HepG2 (cell line): Measurements from ENCODE around the gene VPS11. TPM values are rescaled to one million over a fixed set of nuclear protein-coding genes. Genes with fewer than 3 reads are reported as not detected.

ENCODE experiments used
- ARID2 ChIP-seq: sonication (generic); formaldehyde crosslinking; IDR thresholded peaks from 2 replicates; pipeline ENCODE4 v1.8.1; 2022; ENCODE audit warnings: mild to moderate bottlenecking, missing genetic modification reagents, borderline replicate concordance
- BCL6 ChIP-seq: IDR thresholded peaks from 2 replicates; pipeline ENCODE4 v1.6.1; 2016; ENCODE audit warnings: missing genetic modification reagents, missing compliant biosample characterization
- EEA1 ChIP-seq: sonication (generic); formaldehyde crosslinking; IDR thresholded peaks from 2 replicates; pipeline ENCODE4 v1.5.1; 2020; ENCODE audit warnings: mild to moderate bottlenecking, missing genetic modification reagents, borderline replicate concordance
- ERF ChIP-seq: IDR thresholded peaks from 2 replicates; pipeline ENCODE4 v1.6.1; 2018; ENCODE audit warnings: missing biosample characterization, missing genetic modification reagents
- GTF3A ChIP-seq: sonication (generic); formaldehyde crosslinking; conservative IDR thresholded peaks from 2 replicates; pipeline ENCODE4 v1.4.0; 2020; ENCODE audit warnings: mild to moderate bottlenecking, missing genetic modification reagents
- HMG20A ChIP-seq: IDR thresholded peaks from 2 replicates; pipeline ENCODE4 v1.6.1; 2016; ENCODE audit warnings: borderline replicate concordance
- MYC ChIP-seq: sonication (generic); formaldehyde crosslinking; IDR thresholded peaks from 2 replicates; pipeline ENCODE4 v1.9.0; 2021; ENCODE audit warnings: missing genetic modification reagents, borderline replicate concordance
- NFIC ChIP-seq: IDR thresholded peaks from 2 replicates; pipeline ENCODE4 v1.6.1; 2012; ENCODE audit warnings: mild to moderate bottlenecking, low read length, inconsistent platforms
- RBM39 ChIP-seq: fragments of 200-400 bp; formaldehyde crosslinking; IDR thresholded peaks from one replicate; pipeline ENCODE4 v1.6.1; 2018; ENCODE audit warnings: antibody characterized with exemption, mild to moderate bottlenecking, low read depth, low read length; ENCODE audit not compliant: poor library complexity, severe bottlenecking
- SAFB2 ChIP-seq: sonication (generic); formaldehyde crosslinking; IDR thresholded peaks from 2 replicates; pipeline ENCODE4 v1.5.1; 2020; ENCODE audit warnings: missing genetic modification reagents, low read depth, mild to moderate bottlenecking, borderline replicate concordance
- SIX1 ChIP-seq: sonication (generic); formaldehyde crosslinking; IDR thresholded peaks from 2 replicates; pipeline ENCODE4 v1.4.0; 2020; ENCODE audit warnings: missing genetic modification reagents, borderline replicate concordance
- SMAD3 ChIP-seq: sonication (generic); formaldehyde crosslinking; IDR thresholded peaks from 2 replicates; pipeline ENCODE4 v1.4.0; 2020; ENCODE audit warnings: missing genetic modification reagents
- SMC3 ChIP-seq: IDR thresholded peaks from 2 replicates; pipeline ENCODE4 v1.6.1; 2011; ENCODE audit warnings: low read length, improper control_type of control experiment
- SP4 ChIP-seq: sonication (generic); formaldehyde crosslinking; IDR thresholded peaks from 2 replicates; pipeline ENCODE4 v1.8.1; 2023; ENCODE audit warnings: mild to moderate bottlenecking, missing genetic modification reagents
- STAG1 ChIP-seq: sonication (generic); formaldehyde crosslinking; IDR thresholded peaks from 2 replicates; pipeline ENCODE4 v1.4.0; 2020; ENCODE audit warnings: missing genetic modification reagents
- XRCC5 ChIP-seq: fragments of 200-400 bp; formaldehyde crosslinking; optimal IDR thresholded peaks from 2 replicates; pipeline ENCODE3; 2017; ENCODE audit warnings: mild to moderate bottlenecking, low read length
- ZMAT3 ChIP-seq: sonication (generic); formaldehyde crosslinking; conservative IDR thresholded peaks from 2 replicates; pipeline ENCODE4 v1.7.0; 2021; ENCODE audit warnings: missing genetic modification reagents
- ZMYM4 ChIP-seq: sonication (generic); formaldehyde crosslinking; IDR thresholded peaks from 2 replicates; pipeline ENCODE4 v1.8.1; 2023; ENCODE audit warnings: mild to moderate bottlenecking, missing genetic modification reagents
- ZNF501 ChIP-seq: sonication (generic); formaldehyde crosslinking; IDR thresholded peaks from 2 replicates; pipeline ENCODE4 v1.5.1; 2020; ENCODE audit warnings: mild to moderate bottlenecking, moderate library complexity, missing genetic modification reagents
- ZNF570 ChIP-seq: sonication (generic); formaldehyde crosslinking; IDR thresholded peaks from 2 replicates; pipeline ENCODE4 v1.4.0; 2020; ENCODE audit warnings: mild to moderate bottlenecking, missing genetic modification reagents, borderline replicate concordance
- ZNF589 ChIP-seq: sonication (generic); formaldehyde crosslinking; conservative IDR thresholded peaks from 2 replicates; pipeline ENCODE4 v1.8.0; 2022; ENCODE audit warnings: mild to moderate bottlenecking, moderate library complexity, missing genetic modification reagents
- ZNF629 ChIP-seq: sonication (generic); formaldehyde crosslinking; conservative IDR thresholded peaks from 2 replicates; pipeline ENCODE4 v1.5.0; 2020; ENCODE audit warnings: missing genetic modification reagents
- ZNF781 ChIP-seq: sonication (generic); formaldehyde crosslinking; IDR thresholded peaks from 2 replicates; pipeline ENCODE4 v1.5.1; 2020; ENCODE audit warnings: borderline replicate concordance, mild to moderate bottlenecking, missing genetic modification reagents; ENCODE audit errors: not compliant biosample characterization
- ZNF883 ChIP-seq: sonication (generic); formaldehyde crosslinking; IDR thresholded peaks from 2 replicates; pipeline ENCODE4 v1.5.1; 2020; ENCODE audit warnings: mild to moderate bottlenecking, missing genetic modification reagents; ENCODE audit errors: not compliant biosample characterization
- polyA plus RNA-seq, 8 experiments: library from polyadenylated mRNA; depleted of rRNA in 3 of 8; stranded (reverse) in 7 of 8; unstranded in 1 of 8; fragments of >200 nt; fragmentation: Illumina TruSeq in 4 of 8; extraction: Trizol in 4 of 8; gene quantifications; 2 replicates each; pipeline versions ENCODE4 v1.2.1 to v1.2.3, GENCODE V29; 2011 to 2016; ENCODE audit warnings: low read depth in 4 of 8, missing spikeins in 1 of 8, mixed read lengths in 1 of 8; ENCODE audit not compliant: insufficient read depth in 1 of 8
- total RNA-seq, 5 experiments: library from RNA; depleted of rRNA; stranded (reverse); fragments of >200 nt; fragmentation: Illumina TruSeq; extraction: Trizol; gene quantifications; 2 replicates each; pipeline ENCODE4 v1.2.3, GENCODE V29; 2016; ENCODE audit warnings: low read depth in 1 of 5
- TF ChIP-seq, protein P1 (sequence below): sonication (generic); formaldehyde crosslinking; IDR thresholded peaks from 2 replicates; pipeline ENCODE4 v1.8.0; 2022; ENCODE audit warnings: mild to moderate bottlenecking, missing genetic modification reagents, moderate library complexity
- TF ChIP-seq, protein P2 (sequence below): IDR thresholded peaks from 2 replicates; pipeline ENCODE4 v1.6.1; 2018; ENCODE audit warnings: missing genetic modification reagents
- TF ChIP-seq, protein P3 (sequence below): sonication (generic); formaldehyde crosslinking; IDR thresholded peaks from 2 replicates; pipeline ENCODE4 v1.8.1; 2022; ENCODE audit warnings: mild to moderate bottlenecking, missing genetic modification reagents
- TF ChIP-seq, protein P4 (sequence below): sonication (generic); formaldehyde crosslinking; IDR thresholded peaks from 2 replicates; pipeline ENCODE4 v1.5.0; 2020; ENCODE audit warnings: mild to moderate bottlenecking, missing genetic modification reagents, moderate library complexity

VPS11 gene
- total and polyA plus RNA-seq, 2 of the 13 experiments (the other 11 are each of a cell fraction or from before 2014, with no cell fraction given), result 13.7 to 21.6 TPM

DNA sequence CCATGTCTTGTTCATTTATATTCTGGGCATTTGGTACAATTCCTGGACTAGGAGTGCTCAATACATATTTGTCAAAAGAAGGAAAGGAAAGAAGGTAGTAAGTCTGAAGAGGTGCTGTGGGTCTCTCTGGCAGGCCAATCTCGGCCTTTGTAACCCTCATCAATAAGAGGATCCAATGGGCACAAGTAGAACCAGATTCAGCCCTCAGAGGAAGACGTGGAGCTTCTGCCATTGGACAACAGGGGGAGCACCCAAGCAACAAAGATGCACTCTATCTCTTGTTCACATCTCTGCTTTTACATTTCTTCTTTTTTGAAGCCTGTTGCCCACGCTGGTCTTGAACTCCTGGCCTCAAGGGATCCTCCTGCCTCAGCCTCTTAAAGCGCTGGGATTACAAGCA lies 2.2 kb upstream of the VPS11 start (continued):
- 0 out of 2 replicates have a peak, but pooled peaks have one; percentile 26 for TF ChIP-seq ERF (CRISPR knock-in tag)
- TF ChIP-seq, protein P1, sequence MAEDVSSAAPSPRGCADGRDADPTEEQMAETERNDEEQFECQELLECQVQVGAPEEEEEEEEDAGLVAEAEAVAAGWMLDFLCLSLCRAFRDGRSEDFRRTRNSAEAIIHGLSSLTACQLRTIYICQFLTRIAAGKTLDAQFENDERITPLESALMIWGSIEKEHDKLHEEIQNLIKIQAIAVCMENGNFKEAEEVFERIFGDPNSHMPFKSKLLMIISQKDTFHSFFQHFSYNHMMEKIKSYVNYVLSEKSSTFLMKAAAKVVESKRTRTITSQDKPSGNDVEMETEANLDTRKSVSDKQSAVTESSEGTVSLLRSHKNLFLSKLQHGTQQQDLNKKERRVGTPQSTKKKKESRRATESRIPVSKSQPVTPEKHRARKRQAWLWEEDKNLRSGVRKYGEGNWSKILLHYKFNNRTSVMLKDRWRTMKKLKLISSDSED (CRISPR knock-in tag), result no peak
- no peak for TF ChIP-seq RBM39
- TF ChIP-seq, protein P2, sequence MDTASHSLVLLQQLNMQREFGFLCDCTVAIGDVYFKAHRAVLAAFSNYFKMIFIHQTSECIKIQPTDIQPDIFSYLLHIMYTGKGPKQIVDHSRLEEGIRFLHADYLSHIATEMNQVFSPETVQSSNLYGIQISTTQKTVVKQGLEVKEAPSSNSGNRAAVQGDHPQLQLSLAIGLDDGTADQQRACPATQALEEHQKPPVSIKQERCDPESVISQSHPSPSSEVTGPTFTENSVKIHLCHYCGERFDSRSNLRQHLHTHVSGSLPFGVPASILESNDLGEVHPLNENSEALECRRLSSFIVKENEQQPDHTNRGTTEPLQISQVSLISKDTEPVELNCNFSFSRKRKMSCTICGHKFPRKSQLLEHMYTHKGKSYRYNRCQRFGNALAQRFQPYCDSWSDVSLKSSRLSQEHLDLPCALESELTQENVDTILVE (CRISPR knock-in tag), result no peak
- no peak for TF ChIP-seq ARID2 (CRISPR knock-in tag)
- no peak for TF ChIP-seq GTF3A
- TF ChIP-seq ZNF883 (CRISPR knock-in tag), result no peak
- peak; percentile 66 for TF ChIP-seq ZNF629 (CRISPR knock-in tag)
- peak; percentile 57; the same call in 1 of the 2 replicates for TF ChIP-seq SMC3
- no peak for TF ChIP-seq EEA1 (CRISPR knock-in tag)
- TF ChIP-seq, protein P3, sequence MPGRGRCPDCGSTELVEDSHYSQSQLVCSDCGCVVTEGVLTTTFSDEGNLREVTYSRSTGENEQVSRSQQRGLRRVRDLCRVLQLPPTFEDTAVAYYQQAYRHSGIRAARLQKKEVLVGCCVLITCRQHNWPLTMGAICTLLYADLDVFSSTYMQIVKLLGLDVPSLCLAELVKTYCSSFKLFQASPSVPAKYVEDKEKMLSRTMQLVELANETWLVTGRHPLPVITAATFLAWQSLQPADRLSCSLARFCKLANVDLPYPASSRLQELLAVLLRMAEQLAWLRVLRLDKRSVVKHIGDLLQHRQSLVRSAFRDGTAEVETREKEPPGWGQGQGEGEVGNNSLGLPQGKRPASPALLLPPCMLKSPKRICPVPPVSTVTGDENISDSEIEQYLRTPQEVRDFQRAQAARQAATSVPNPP (CRISPR knock-in tag), result no peak
- no peak for TF ChIP-seq ZNF781 (CRISPR knock-in tag)
- no peak for TF ChIP-seq ZMAT3 (CRISPR knock-in tag)
- no peak for TF ChIP-seq SMAD3
- no peak for TF ChIP-seq BCL6 (CRISPR knock-in tag)
- TF ChIP-seq ZNF589 (CRISPR knock-in tag), result no peak
- peak; percentile 38 for TF ChIP-seq STAG1 (CRISPR knock-in tag)
- TF ChIP-seq XRCC5, result peak; percentile 21
- TF ChIP-seq SAFB2 (CRISPR knock-in tag), result no peak
- TF ChIP-seq, protein P4, sequence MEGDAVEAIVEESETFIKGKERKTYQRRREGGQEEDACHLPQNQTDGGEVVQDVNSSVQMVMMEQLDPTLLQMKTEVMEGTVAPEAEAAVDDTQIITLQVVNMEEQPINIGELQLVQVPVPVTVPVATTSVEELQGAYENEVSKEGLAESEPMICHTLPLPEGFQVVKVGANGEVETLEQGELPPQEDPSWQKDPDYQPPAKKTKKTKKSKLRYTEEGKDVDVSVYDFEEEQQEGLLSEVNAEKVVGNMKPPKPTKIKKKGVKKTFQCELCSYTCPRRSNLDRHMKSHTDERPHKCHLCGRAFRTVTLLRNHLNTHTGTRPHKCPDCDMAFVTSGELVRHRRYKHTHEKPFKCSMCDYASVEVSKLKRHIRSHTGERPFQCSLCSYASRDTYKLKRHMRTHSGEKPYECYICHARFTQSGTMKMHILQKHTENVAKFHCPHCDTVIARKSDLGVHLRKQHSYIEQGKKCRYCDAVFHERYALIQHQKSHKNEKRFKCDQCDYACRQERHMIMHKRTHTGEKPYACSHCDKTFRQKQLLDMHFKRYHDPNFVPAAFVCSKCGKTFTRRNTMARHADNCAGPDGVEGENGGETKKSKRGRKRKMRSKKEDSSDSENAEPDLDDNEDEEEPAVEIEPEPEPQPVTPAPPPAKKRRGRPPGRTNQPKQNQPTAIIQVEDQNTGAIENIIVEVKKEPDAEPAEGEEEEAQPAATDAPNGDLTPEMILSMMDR (CRISPR knock-in tag), result peak; percentile 67
- no peak for TF ChIP-seq ZNF501 (CRISPR knock-in tag)
- TF ChIP-seq SP4 (CRISPR knock-in tag), result no peak
- no peak for TF ChIP-seq ZNF570 (CRISPR knock-in tag)
- TF ChIP-seq HMG20A (CRISPR knock-in tag), result no peak
- TF ChIP-seq SIX1 (CRISPR knock-in tag), result no peak
- no peak for TF ChIP-seq NFIC
- no peak for TF ChIP-seq MYC (CRISPR knock-in tag)
- no peak for TF ChIP-seq ZMYM4 (CRISPR knock-in tag)
